Muscle layer of colon (tissue), 2 donors: ENCODE measurements around the gene PDK4.
A peak's percentile ranks its signal among the peaks of the same experiment; 100 is the strongest.

Experiments used
- H3K27ac ChIP-seq: one replicate; pipeline ENCODE4 v1.7.0; 2013; ENCODE audit warnings: low read depth, mild to moderate bottlenecking, low read length, moderate library complexity
- H3K27me3 ChIP-seq, 2 donors: one replicate each; pipeline ENCODE4 v1.7.0; 2013; ENCODE audit warnings: low read length in 2 of 2, mild to moderate bottlenecking in 2 of 2; ENCODE audit not compliant: insufficient read depth in 2 of 2, control insufficient read depth in 1 of 2
- H3K36me3 ChIP-seq: one replicate; pipeline ENCODE4 v1.7.0; 2013; ENCODE audit warnings: mild to moderate bottlenecking, low read length; ENCODE audit not compliant: insufficient read depth
- H3K4me1 ChIP-seq: one replicate; pipeline ENCODE4 v1.7.0; 2013; ENCODE audit warnings: mild to moderate bottlenecking, low read length; ENCODE audit not compliant: insufficient read depth
- H3K4me3 ChIP-seq, 2 donors: one replicate each; pipeline ENCODE4 v1.7.0; 2013; ENCODE audit warnings: low read length in 2 of 2, low read depth in 1 of 2, mild to moderate bottlenecking in 1 of 2, moderate library complexity in 1 of 2
- H3K9ac ChIP-seq: one replicate; pipeline ENCODE4 v1.7.0; 2013; ENCODE audit warnings: low read length
- H3K9me3 ChIP-seq: one replicate; pipeline ENCODE4 v1.7.0; 2013; ENCODE audit warnings: mild to moderate bottlenecking, low read length
- donor health status: abdominal sarcoma.
- donor health status: Adenocarcinoma of cecum.

The PDK4 gene

DNA sequence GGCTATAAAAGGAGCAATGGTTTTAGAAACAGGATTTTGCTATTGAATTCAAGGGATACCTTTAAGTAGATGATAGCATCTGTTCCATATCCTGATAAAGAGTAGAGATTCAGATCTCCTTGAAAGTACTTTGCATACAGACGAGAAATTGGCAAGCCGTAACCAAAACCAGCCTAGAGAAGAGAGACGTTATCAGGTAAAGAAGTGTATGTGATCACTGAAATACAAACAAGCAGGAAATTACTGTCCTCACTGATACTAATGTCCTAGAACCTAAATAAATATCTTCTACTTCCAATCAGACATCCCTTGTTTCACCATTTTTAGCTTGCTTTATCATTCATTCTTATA, 9.4 kb downstream of the PDK4 start:
- Histone ChIP-seq H3K27ac (no peak overlapping the region), H3K4me3 (peak overlapping the region in 1 of 2 donors; percentile 0), H3K4me1 (peaks cover 52% of the 10 kb centered on the region), H3K9me3 (no peaks in the 10 kb centered on the region), H3K9ac (no peak overlapping the region), H3K27me3 (no peaks in the 10 kb centered on the region), H3K36me3 (peaks cover 76% of the 10 kb centered on the region)

GRCh38 chr7:95585426-95585789, 10.9 kb downstream of the PDK4 start:
- H3K9ac ChIP-seq: no peak overlapping the region
- H3K27me3 ChIP-seq: no peaks in the 10 kb centered on the region
- H3K4me1 ChIP-seq: peaks cover 37% of the 10 kb centered on the region
- H3K27ac ChIP-seq: no peak overlapping the region
- H3K9me3 ChIP-seq: no peaks in the 10 kb centered on the region
- H3K4me3 ChIP-seq: no peak overlapping the region
- H3K36me3 ChIP-seq: peaks cover 62% of the 10 kb centered on the region

- H3K9ac ChIP-seq: no peak overlapping the region
- H3K4me1 ChIP-seq: peaks cover 35% of the 10 kb centered on the region
- H3K27me3 ChIP-seq: no peaks in the 10 kb centered on the region
- no peaks in the 10 kb centered on the region for H3K9me3 ChIP-seq
- no peak overlapping the region for H3K27ac ChIP-seq
- H3K4me3 ChIP-seq: no peak overlapping the region
- peaks cover 60% of the 10 kb centered on the region for H3K36me3 ChIP-seq
Observed at GRCh38 chr7:95584769-95585425, 11.4 kb downstream of the PDK4 start.

GRCh38 chr7:95583834-95584621, 12.3 kb downstream of the PDK4 start:
- no peak overlapping the region for H3K4me3 ChIP-seq
- H3K36me3 ChIP-seq: peaks cover 52% of the 10 kb centered on the region
- no peak overlapping the region for H3K9ac ChIP-seq
- no peaks in the 10 kb centered on the region for H3K9me3 ChIP-seq
- H3K27me3 ChIP-seq: no peaks in the 10 kb centered on the region
- peaks cover 26% of the 10 kb centered on the region for H3K4me1 ChIP-seq
- no peak overlapping the region for H3K27ac ChIP-seq

GRCh38 chr7:95582578-95583293, 13.6 kb downstream of the PDK4 start:
- no peaks in the 10 kb centered on the region for H3K9me3 ChIP-seq
- no peak overlapping the region for H3K4me3 ChIP-seq
- H3K4me1 ChIP-seq: peaks cover 13% of the 10 kb centered on the region
- H3K27ac ChIP-seq: no peak overlapping the region
- no peaks in the 10 kb centered on the region for H3K27me3 ChIP-seq
- H3K36me3 ChIP-seq: peaks cover 39% of the 10 kb centered on the region
- H3K9ac ChIP-seq: no peak overlapping the region

DNA sequence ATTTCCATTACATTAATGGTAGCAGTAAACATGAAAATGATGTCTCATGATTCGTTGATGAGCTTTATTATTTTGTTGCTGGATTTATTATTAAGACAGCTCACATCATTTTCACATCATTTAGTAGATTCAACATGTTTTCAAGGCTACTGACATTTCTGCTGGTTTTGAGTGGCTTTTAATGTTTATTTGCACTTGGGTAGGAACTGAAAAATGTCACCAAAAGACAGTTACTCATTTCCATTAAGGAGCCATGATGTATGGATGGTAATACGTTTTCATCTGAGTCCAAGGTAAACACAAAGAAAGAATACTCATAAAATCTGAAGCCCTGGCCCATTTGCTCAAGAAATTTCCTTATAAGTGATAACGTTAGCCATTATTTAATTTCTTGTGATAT, 14.8 kb downstream of the PDK4 start:
- H3K9me3 ChIP-seq: no peaks in the 10 kb centered on the region
- peaks cover 26% of the 10 kb centered on the region for H3K36me3 ChIP-seq
- no peak overlapping the region for H3K27ac ChIP-seq

GRCh38 chr7:95579318-95579717, 17.0 kb downstream of the PDK4 start:
- Histone ChIP-seq H3K27me3 (no peaks in the 10 kb centered on the region), H3K9me3 (no peaks in the 10 kb centered on the region), H3K27ac (no peak overlapping the region), H3K4me3 (no peak overlapping the region), H3K4me1 (no peaks in the 10 kb centered on the region), H3K36me3 (peaks cover 6% of the 10 kb centered on the region), H3K9ac (no peak overlapping the region)

More for the DNA sequence above, 14.8 kb downstream of the PDK4 start:
- Histone ChIP-seq H3K9ac (no peak overlapping the region), H3K4me3 (no peak overlapping the region), H3K4me1 (peaks cover 2% of the 10 kb centered on the region), H3K27me3 (no peaks in the 10 kb centered on the region)

DNA sequence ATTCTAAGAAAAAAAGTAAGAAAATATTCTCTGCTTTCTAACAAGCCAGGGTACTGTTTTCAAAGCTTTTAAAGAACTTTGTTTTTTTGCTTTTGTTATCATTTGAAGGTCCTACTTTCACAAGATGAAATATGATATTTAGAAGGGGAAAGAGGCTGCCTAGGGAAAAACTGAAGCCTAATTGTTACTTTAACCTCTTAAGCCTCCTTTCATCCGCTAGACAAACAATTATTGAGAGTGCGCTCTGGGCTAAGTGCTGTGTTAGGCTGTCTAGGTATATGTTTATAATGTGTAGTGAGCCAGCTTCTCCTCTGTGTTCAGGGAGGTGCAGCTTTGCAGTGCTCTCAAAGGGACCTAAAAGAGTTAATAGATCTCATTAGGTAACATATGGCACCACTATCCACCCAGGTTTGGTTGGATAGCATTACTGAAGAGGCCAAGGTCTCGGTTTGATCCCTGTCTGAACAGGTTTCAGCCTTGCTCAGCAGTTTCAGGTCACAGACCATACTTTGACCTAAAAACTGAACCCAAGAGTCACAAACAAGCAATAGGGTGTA, 17.9 kb downstream of the PDK4 start:
- Histone ChIP-seq H3K27ac (no peak overlapping the region), H3K9me3 (no peaks in the 10 kb centered on the region), H3K9ac (no peak overlapping the region), H3K4me3 (no peak overlapping the region), H3K36me3 (no peaks in the 10 kb centered on the region), H3K4me1 (no peaks in the 10 kb centered on the region), H3K27me3 (no peaks in the 10 kb centered on the region)

DNA sequence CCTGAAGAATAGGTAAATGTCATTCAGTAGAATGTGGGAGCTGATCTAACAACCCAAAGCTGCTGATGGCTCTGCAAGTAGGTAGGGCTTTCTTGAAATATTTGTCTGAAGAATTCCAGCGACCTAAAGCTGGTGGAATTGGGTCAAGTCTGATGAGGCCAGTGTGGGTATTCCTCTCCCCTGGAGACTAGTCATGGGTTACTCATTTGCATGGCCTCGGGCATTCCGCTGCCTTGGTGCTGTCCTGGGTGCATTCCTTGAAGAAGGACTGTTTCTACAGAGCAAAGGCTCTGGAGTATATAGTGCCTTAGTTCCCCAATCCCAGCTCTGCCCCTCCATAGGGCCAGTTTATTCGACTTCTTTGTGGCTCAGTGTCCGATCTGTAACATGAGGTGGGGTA, 19.2 kb downstream of the PDK4 start:
- H3K27me3 ChIP-seq: no peaks in the 10 kb centered on the region
- H3K4me1 ChIP-seq: no peaks in the 10 kb centered on the region
- no peak overlapping the region for H3K4me3 ChIP-seq
- H3K9ac ChIP-seq: no peak overlapping the region
- H3K9me3 ChIP-seq: no peaks in the 10 kb centered on the region
- no peak overlapping the region for H3K27ac ChIP-seq
- no peaks in the 10 kb centered on the region for H3K36me3 ChIP-seq

DNA sequence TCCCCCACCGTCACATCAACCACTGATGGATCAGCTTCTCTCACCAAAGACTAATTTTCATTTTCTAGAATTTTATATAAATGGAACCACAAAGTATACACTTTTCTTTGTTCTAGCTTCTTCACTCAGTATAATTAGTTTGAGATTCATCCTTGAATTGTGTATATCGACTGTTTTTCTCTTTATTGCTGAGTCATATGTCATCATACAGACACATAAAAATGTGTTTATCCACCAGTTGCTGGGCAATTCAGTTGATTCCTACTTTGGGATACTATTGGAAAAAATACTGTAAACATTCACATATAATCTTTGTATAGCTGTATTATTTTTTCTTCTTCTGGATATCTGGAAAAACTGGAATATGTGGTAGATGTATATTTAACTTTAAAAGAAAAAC, 26.6 kb downstream of the PDK4 start:
- H3K4me1 ChIP-seq: no peaks in the 10 kb centered on the region
- no peak overlapping the region for H3K27ac ChIP-seq
- no peaks in the 10 kb centered on the region for H3K27me3 ChIP-seq
- no peak overlapping the region for H3K4me3 ChIP-seq
- H3K9me3 ChIP-seq: no peaks in the 10 kb centered on the region
- no peaks in the 10 kb centered on the region for H3K36me3 ChIP-seq
- no peak overlapping the region for H3K9ac ChIP-seq

DNA sequence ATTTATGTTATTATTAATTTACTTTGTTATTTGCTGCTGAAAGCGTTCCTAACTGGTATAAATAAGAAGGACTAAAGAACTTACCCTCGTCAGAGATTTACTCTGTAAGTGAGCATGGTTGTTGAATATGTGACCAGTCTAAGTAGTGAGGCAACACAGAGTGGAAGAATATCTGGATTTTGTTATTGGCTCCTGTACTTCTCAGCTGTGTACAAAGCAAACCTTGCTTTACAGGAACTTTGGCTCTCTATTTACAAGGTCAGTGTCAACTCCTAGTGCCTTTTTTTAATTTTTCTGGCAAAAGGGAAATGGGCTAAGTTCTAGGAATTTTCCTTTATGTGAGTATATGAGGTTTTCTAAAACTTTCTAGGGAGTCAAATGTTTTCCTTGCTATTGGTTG, 35.6 kb downstream of the PDK4 start:
- Histone ChIP-seq H3K9ac (no peak overlapping the region), H3K27me3 (no peaks in the 10 kb centered on the region), H3K27ac (no peak overlapping the region), H3K9me3 (no peaks in the 10 kb centered on the region), H3K36me3 (no peaks in the 10 kb centered on the region), H3K4me3 (no peak overlapping the region), H3K4me1 (no peaks in the 10 kb centered on the region)
